Ovary (tissue), 3 donors: ENCODE results near the gene SIGLEC11.
A peak's percentile ranks its signal among the peaks of the same experiment; 100 is the strongest.

Source experiments
- EP300 ChIP-seq: sonication (generic); formaldehyde crosslinking; IDR thresholded peaks from one replicate; pipeline ENCODE4 v1.6.1; 2017; ENCODE audit warnings: antibody characterized with exemption
- POLR2A ChIP-seq: fragments of 450-650 bp; IDR thresholded peaks from one replicate; pipeline ENCODE4 v1.6.1; 2017; ENCODE audit warnings: antibody characterized with exemption, mild to moderate bottlenecking, moderate library complexity
- TF ChIP-seq, protein P1 (sequence below), 3 donors: fragments of 450-650 bp in 2 of 3; fragments of 200-600 bp in 1 of 3; IDR thresholded peaks; one replicate each; pipeline versions ENCODE4 v1.5.1 to v1.8.0; 2016 to 2022; ENCODE audit warnings: antibody characterized with exemption in 3 of 3, mild to moderate bottlenecking in 1 of 3
- donor health status: DM: no; HTN: no; CAD: no.

DNA sequence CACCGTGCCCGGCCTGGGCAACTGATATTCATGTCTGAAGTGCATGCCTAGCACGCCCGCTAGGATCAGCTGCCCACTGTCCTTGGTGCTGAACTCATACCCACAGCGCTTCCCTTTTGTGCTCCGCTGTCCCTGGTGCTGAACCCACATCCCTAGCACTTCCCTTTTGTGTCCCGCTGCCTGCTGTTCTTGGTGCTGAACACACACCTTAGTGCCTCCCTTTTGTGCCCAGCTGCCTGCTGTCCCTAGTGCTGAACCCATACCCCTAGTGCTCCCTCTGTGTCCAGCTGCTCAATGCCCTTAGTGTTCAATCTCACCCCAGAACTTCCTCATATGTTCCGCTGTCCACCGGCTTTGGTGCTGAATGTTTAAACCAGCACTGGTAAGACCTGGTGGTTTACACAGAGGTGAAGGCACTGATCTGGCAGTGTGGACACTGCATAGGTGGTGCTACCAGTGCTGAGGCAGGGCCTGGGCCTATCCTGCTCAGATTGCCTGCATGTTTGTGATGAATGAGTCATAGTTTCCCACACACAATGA lies 26.3 kb upstream of the SIGLEC11 start:
- TF ChIP-seq, protein P1, sequence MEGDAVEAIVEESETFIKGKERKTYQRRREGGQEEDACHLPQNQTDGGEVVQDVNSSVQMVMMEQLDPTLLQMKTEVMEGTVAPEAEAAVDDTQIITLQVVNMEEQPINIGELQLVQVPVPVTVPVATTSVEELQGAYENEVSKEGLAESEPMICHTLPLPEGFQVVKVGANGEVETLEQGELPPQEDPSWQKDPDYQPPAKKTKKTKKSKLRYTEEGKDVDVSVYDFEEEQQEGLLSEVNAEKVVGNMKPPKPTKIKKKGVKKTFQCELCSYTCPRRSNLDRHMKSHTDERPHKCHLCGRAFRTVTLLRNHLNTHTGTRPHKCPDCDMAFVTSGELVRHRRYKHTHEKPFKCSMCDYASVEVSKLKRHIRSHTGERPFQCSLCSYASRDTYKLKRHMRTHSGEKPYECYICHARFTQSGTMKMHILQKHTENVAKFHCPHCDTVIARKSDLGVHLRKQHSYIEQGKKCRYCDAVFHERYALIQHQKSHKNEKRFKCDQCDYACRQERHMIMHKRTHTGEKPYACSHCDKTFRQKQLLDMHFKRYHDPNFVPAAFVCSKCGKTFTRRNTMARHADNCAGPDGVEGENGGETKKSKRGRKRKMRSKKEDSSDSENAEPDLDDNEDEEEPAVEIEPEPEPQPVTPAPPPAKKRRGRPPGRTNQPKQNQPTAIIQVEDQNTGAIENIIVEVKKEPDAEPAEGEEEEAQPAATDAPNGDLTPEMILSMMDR (IDR thresholded peaks at IDR 0.05): peak in 2 of 3 donors; percentile 13 to 44
- peak; percentile 18 for TF ChIP-seq POLR2A
- no peak for TF ChIP-seq EP300
